ENCODE results near the gene TEX36.
"Not testable (repeated sequence)": the region's sequence is repeated elsewhere in the genome, so short reads cannot be mapped to it uniquely, and the experiment has no call there.

The TEX36 gene

GRCh38 chr10:125692196-125692595, 9.2 kb upstream of the TEX36 start:
- no peak for ATAC-seq

GRCh38 chr10:125691160-125691981, 8.4 kb upstream of the TEX36 start:
- ATAC-seq, result no peak

- ATAC-seq, result no peak
These were observed 7.1 kb upstream of the TEX36 start for GRCh38 chr10:125689955-125690569.

GRCh38 chr10:125687507-125688185, 4.7 kb upstream of the TEX36 start:
- no peak for ATAC-seq

DNA sequence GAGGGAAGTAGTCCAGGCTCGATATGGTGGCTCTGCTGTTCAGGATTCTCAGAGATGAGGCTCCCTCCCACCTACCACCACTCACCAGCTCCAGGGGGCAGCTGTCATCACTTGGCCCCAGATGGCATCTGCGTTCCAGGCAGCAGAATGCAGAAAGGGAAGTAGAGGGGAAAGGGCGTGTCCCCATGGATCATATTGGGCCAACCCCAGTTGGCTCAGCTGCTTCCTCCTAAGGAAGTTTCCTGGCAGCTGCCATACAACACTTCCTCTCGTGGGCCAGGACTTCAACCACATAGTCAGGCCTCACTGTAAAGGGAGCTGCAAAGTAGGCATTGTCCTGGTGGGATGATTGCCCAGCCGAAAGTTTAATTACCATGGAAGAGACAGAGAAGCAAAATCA, 1.6 kb upstream of the TEX36 start:
- ATAC-seq, result no peak

- no peak for ATAC-seq
These were observed 858 bp upstream of the TEX36 start for GRCh38 chr10:125683821-125684220.

DNA sequence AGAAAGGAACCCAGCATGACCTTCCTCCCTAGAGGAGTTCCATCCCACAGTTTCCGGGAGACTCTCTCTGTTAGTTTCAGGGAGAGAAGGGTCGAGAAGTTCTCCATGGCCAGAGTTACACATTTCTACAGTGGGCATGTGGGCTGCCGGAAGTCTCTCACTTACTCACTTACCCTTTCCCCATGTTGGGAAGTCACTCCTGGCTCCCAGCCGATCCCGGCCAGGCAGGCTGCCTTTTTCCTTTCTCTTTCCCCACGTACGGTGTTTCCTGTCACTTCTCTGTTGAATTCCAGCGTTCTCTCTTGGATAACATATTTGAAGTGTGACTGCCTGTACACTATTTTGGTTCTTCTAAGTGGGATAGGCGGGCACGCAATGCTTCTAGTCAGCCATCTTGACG, 3.5 kb downstream of the TEX36 start:
- no peak for ATAC-seq

GRCh38 chr10:125672884-125673283, 10.1 kb downstream of the TEX36 start:
- ATAC-seq, result no peak

DNA sequence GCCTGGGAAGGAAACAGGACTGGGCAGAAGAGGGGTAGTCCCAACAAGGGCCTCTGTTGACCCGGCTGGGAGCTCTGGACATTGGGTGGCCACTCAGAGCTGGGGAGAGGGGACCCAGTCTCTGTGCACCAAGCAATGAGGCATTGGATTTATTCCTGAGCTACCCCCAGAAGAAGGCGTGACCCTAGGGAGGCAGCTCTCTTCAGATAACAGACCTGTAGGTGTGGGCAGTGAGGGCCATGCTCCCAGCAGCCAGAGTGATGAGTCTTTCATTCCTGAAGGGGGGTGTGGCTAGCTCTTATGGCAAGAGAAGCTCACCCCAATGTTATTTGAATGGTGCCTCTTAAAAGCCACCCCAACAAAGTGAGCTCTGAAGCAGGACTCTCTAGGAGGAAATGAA, 20.4 kb downstream of the TEX36 start:
- ATAC-seq, result no peak

DNA sequence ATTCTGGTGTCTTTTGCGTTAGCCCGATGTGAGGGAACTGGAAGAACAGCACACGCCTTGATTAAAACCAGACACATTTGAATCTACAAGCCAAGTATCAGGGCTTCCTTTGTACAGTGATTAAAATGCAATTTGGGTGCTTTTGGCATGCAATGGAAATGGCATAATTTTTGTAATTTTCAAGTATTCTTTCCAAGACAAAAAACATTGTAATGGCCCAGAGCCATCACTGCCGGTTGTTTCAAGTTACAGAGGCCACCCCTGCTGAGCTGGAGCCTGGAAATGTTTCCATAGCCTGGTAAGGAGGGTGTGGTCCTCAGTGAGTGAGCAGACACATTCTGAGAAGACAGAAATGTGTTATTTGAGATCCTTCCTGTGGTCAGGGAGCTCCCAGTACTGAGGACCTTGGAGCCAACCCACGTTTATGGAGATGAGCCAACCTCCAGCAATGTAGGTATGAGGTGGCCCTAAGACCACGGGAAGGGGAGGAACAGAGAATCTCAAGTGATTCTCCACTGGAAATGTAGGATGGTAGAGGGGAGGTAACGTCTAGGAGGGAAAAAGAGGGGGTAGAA, 20.9 kb downstream of the TEX36 start:
- no peak for ATAC-seq

GRCh38 chr10:125661431-125661940, 21.5 kb downstream of the TEX36 start:
- no peak for ATAC-seq

- no peak for ATAC-seq
These were observed 23.9 kb downstream of the TEX36 start for GRCh38 chr10:125659071-125659470.

GRCh38 chr10:125656523-125656922, 26.4 kb downstream of the TEX36 start:
- no peak for ATAC-seq

GRCh38 chr10:125653113-125653512, 29.9 kb downstream of the TEX36 start:
- ATAC-seq, result not testable (repeated sequence)

DNA sequence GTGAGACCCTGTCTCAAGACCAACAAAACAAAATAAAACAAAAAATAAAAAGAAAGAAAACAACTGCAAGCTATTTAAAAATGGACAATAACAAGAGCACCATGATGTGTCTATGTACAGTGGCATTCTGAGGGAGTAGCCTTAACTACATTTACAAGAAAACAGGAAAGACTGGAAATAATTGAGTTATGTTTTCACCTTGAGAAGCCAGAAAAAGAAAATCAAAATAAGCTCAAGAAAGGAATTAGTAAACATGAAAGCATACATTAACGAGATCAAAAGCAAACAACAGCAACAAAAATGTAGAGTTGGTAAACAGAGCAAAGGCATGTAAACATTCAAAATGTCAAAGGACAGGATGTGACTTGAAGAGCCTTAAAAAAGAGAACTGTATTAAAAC, 36.7 kb downstream of the TEX36 start:
- no peak for ATAC-seq

- ATAC-seq, result no peak
These were observed 41.6 kb downstream of the TEX36 start for GRCh38 chr10:125641398-125641797.

- no peak for ATAC-seq
These were observed 42.3 kb downstream of the TEX36 start for GRCh38 chr10:125640653-125641052.

DNA sequence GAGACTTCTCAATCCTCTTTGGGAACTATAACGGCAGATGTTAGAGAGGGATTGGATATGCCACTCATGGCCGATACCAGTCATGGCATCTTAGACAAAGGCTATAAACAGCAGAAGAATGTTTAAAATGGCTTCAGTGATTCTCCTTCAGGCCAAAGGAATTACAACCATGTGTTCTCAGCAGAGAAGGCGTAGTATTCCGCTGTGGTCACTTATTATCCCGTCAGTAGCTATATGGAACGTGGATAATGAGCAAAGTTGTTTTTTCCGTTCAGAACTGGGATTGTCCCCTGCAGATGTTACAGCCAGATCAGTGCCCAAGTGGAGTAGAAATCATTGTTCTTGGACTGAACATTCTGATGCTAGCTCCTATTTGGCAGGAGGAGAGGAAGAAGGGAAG, 43.1 kb downstream of the TEX36 start:
- no peak for ATAC-seq

DNA sequence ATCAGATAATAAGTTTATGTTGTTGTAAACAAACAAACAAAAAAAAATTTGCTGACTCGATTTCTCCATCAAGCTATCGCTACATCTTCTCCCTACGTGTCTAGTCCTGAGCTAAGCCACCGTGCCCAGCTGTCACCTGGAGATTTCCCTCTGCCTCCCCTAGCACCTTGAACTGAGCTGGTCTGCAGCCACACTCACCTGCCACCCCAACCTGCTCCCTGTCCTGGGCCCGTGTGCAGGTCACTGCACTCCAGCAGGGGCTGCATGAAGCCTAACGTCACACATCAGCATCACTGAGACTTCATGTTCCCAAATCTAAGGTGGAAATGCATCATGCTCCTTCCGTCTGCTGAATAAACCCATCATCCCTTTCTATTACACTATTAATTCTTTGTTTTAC, 44.4 kb downstream of the TEX36 start:
- no peak for ATAC-seq

- ATAC-seq, result no peak
These were observed 45.5 kb downstream of the TEX36 start for GRCh38 chr10:125637496-125637895.

- ATAC-seq, result no peak
These were observed 48.4 kb downstream of the TEX36 start for GRCh38 chr10:125634606-125635005.

DNA sequence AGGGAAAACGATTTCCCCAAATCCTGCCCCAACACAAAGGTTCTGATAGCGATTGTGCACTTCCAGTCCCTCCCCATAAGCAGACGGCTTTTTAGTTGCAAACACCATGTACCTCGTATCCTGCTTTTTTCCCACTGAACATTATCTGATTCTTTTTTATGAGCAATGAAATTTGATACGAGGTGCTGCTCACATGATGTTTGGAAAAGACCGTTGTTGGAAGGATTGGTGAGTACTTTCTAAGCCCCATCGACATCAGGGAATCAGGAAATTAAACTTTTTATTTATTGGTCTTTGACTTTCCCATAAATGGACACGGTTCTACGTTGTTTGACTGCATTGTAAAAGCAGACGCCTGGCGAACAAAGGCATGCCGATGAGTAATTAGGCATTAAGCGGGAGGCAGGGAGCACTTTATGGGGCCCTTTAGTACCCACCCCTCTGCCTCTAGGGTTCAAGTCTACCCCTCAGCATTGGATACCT, 49.4 kb downstream of the TEX36 start:
- no peak for ATAC-seq

DNA sequence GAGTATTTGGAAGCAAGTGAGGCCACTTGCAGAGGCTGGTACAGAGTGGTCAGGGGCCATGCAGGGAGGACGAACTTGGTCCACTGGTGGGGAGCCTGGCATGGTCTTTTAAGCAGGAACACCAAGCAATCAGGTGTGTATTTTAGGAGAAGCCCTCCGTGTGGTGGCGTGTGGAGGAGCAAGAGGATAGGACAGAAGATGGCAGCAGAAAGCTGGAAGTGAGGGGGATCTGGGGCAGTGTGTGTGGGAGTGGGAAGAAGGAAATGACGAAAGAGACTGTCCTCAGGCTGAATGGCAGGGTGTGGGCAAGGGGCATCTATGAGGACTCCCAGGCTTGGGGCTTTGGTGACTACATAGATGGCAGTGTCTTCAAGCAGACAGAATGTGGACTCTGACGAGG, 51.2 kb downstream of the TEX36 start:
- ATAC-seq, result no peak
